22Rv1 (cell line): ENCODE data around the gene CEP41.

Source experiments
- ZFX ChIP-seq: fragments of 450-650 bp; IDR thresholded peaks from 2 replicates; pipeline ENCODE4 v1.6.1; 2017; ENCODE audit warnings: antibody characterized with exemption, borderline replicate concordance
- TF ChIP-seq, protein P1 (sequence below): fragments of 450-650 bp; IDR thresholded peaks from 2 replicates; pipeline ENCODE4 v1.5.1; 2017; ENCODE audit warnings: mild to moderate bottlenecking

DNA sequence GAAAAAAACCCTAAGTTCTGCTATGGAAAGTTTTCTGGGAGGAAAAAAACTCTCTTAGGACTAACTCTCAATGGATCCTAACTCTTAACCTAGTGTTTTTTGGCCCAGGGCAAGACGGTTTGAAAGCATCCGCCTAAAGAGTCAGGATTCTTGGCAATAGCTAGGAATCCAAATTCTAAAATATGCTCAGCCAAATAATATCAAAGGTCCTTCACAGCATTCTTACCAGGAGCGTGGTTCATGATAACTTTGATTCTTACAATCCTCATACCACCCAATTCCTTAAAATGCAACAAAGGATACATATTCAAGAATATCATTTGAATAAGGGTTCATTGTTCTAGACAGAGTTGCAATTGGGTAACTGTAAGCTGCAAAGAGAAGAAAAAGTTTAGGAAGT lies 39.2 kb downstream of the CEP41 start:
- TF ChIP-seq, protein P1, sequence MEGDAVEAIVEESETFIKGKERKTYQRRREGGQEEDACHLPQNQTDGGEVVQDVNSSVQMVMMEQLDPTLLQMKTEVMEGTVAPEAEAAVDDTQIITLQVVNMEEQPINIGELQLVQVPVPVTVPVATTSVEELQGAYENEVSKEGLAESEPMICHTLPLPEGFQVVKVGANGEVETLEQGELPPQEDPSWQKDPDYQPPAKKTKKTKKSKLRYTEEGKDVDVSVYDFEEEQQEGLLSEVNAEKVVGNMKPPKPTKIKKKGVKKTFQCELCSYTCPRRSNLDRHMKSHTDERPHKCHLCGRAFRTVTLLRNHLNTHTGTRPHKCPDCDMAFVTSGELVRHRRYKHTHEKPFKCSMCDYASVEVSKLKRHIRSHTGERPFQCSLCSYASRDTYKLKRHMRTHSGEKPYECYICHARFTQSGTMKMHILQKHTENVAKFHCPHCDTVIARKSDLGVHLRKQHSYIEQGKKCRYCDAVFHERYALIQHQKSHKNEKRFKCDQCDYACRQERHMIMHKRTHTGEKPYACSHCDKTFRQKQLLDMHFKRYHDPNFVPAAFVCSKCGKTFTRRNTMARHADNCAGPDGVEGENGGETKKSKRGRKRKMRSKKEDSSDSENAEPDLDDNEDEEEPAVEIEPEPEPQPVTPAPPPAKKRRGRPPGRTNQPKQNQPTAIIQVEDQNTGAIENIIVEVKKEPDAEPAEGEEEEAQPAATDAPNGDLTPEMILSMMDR, result no peak
- no peak for TF ChIP-seq ZFX
